OCI-LY1 (cell line): ENCODE results near the gene ZNF189.

Experiments used
- H2AFZ ChIP-seq: fragments of 200-600 bp; sonication (generic), shearing (Covaris generic); 2 replicates; pipeline ENCODE4 v1.6.0; 2014; ENCODE audit warnings: antibody characterized with exemption, mild to moderate bottlenecking, low read length
- H3F3A ChIP-seq: fragments of 200-600 bp; sonication (generic), shearing (Covaris generic); 2 replicates; pipeline ENCODE4 v1.6.0; 2014; ENCODE audit warnings: mild to moderate bottlenecking, antibody characterized with exemption, low read length, moderate library complexity; ENCODE audit not compliant: insufficient read depth
- H3K27ac ChIP-seq: fragments of 200-600 bp; sonication (generic); 2 replicates; pipeline ENCODE4 v1.5.1; 2014; ENCODE audit warnings: low read length, mixed run types, mild to moderate bottlenecking, low read depth; ENCODE audit not compliant: poor library complexity, severe bottlenecking
- H3K27me3 ChIP-seq: fragments of 200-600 bp; sonication (generic); 2 replicates; pipeline ENCODE4 v1.6.0; 2014; ENCODE audit warnings: antibody characterized with exemption, mild to moderate bottlenecking, low read length, moderate library complexity; ENCODE audit not compliant: insufficient read depth
- H3K36me3 ChIP-seq: fragments of 200-600 bp; sonication (generic); 2 replicates; pipeline ENCODE4 v1.6.1; 2014; ENCODE audit warnings: mild to moderate bottlenecking, antibody characterized with exemption, low read length, moderate library complexity, mixed read lengths; ENCODE audit not compliant: insufficient read depth
- H3K4me1 ChIP-seq: fragments of 200-600 bp; sonication (generic); 2 replicates; pipeline ENCODE4 v1.5.1; 2014; ENCODE audit warnings: mild to moderate bottlenecking, low read length, moderate library complexity; ENCODE audit not compliant: insufficient read depth, severe bottlenecking
- H3K4me2 ChIP-seq: fragments of 200-600 bp; sonication (generic), shearing (Covaris generic); 2 replicates; pipeline ENCODE4 v1.6.1; 2014; ENCODE audit warnings: low read length
- H3K4me3 ChIP-seq: fragments of 200-600 bp; sonication (generic); 2 replicates; pipeline ENCODE4 v1.5.1; 2014; ENCODE audit warnings: low read length, low read depth, mild to moderate bottlenecking, mixed read lengths; ENCODE audit not compliant: poor library complexity, severe bottlenecking
- H3K79me2 ChIP-seq: fragments of 200-600 bp; shearing (Covaris generic); 2 replicates; pipeline ENCODE4 v1.6.1; 2016; ENCODE audit warnings: mixed run types, low read length, mixed read lengths; ENCODE audit not compliant: insufficient read depth
- H3K9ac ChIP-seq: fragments of 200-600 bp; sonication (generic), shearing (Covaris generic); 2 replicates; pipeline ENCODE4 v1.6.1; 2014; ENCODE audit warnings: mild to moderate bottlenecking, low read length, mixed read lengths
- H3K9me2 ChIP-seq: fragments of 200-600 bp; sonication (generic), shearing (Covaris generic); 2 replicates; pipeline ENCODE4 v1.6.1; 2014; ENCODE audit warnings: low read depth, mild to moderate bottlenecking, low read length, mixed read lengths
- H3K9me3 ChIP-seq: fragments of 200-600 bp; shearing (Covaris generic); 2 replicates; pipeline ENCODE4 v1.6.1; 2014; ENCODE audit warnings: low read length, mixed read lengths
- H4K20me1 ChIP-seq: fragments of 200-600 bp; sonication (generic), shearing (Covaris generic); 2 replicates; pipeline ENCODE4 v1.6.0; 2016; ENCODE audit warnings: mild to moderate bottlenecking, low read length; ENCODE audit not compliant: insufficient read depth
- EZH2 ChIP-seq: fragments of 200-600 bp; sonication (generic), shearing (Covaris generic); IDR thresholded peaks from 2 replicates; pipeline ENCODE4 v1.8.0; 2017; ENCODE audit warnings: borderline replicate concordance, mixed run types, mild to moderate bottlenecking, antibody characterized with exemption, low read length, moderate library complexity, mixed read lengths
- TF ChIP-seq, protein P1 (sequence below): fragments of 200-600 bp; sonication (generic), shearing (Covaris generic); IDR thresholded peaks from 2 replicates; pipeline ENCODE4 v1.5.1; 2017; ENCODE audit warnings: mild to moderate bottlenecking, antibody characterized with exemption, low read length, moderate library complexity, mixed read lengths

Gene ZNF189

DNA sequence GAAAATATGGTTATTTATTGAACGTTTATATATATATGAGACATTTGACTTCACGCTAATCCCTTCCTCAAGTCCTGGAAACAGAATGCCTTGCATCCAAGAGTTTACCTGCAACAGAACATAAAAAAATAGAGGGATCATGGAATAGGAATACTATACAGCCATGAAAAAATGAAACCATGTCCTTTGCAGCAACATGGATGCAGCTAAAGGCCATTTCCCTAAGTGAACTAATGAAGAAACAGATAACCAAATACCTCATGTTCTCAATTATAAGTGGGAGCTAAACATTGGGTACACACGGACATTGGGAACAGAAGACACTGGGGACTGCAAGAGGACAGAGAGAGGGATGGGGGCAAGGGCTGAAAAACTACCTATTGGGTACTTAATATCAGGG, 26.8 kb upstream of the ZNF189 start:
- H3K9me3 ChIP-seq: no peaks in the 10 kb centered on the region
- no peaks in the 10 kb centered on the region for H3K79me2 ChIP-seq
- H3F3A ChIP-seq: no peaks in the 10 kb centered on the region
- H3K27me3 ChIP-seq: no peaks in the 10 kb centered on the region
- TF ChIP-seq EZH2: no peak
- TF ChIP-seq, protein P1, sequence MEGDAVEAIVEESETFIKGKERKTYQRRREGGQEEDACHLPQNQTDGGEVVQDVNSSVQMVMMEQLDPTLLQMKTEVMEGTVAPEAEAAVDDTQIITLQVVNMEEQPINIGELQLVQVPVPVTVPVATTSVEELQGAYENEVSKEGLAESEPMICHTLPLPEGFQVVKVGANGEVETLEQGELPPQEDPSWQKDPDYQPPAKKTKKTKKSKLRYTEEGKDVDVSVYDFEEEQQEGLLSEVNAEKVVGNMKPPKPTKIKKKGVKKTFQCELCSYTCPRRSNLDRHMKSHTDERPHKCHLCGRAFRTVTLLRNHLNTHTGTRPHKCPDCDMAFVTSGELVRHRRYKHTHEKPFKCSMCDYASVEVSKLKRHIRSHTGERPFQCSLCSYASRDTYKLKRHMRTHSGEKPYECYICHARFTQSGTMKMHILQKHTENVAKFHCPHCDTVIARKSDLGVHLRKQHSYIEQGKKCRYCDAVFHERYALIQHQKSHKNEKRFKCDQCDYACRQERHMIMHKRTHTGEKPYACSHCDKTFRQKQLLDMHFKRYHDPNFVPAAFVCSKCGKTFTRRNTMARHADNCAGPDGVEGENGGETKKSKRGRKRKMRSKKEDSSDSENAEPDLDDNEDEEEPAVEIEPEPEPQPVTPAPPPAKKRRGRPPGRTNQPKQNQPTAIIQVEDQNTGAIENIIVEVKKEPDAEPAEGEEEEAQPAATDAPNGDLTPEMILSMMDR: no peak
- H3K9me2 ChIP-seq: no peaks in the 10 kb centered on the region
- H3K4me2 ChIP-seq: no peak overlapping the region
- no peak overlapping the region for H2AFZ ChIP-seq
- H3K4me1 ChIP-seq: no peaks in the 10 kb centered on the region
- no peak overlapping the region for H3K27ac ChIP-seq
- no peaks in the 10 kb centered on the region for H3K36me3 ChIP-seq
- no peak overlapping the region for H3K4me3 ChIP-seq
- H4K20me1 ChIP-seq: no peaks in the 10 kb centered on the region
- H3K9ac ChIP-seq: no peak overlapping the region

DNA sequence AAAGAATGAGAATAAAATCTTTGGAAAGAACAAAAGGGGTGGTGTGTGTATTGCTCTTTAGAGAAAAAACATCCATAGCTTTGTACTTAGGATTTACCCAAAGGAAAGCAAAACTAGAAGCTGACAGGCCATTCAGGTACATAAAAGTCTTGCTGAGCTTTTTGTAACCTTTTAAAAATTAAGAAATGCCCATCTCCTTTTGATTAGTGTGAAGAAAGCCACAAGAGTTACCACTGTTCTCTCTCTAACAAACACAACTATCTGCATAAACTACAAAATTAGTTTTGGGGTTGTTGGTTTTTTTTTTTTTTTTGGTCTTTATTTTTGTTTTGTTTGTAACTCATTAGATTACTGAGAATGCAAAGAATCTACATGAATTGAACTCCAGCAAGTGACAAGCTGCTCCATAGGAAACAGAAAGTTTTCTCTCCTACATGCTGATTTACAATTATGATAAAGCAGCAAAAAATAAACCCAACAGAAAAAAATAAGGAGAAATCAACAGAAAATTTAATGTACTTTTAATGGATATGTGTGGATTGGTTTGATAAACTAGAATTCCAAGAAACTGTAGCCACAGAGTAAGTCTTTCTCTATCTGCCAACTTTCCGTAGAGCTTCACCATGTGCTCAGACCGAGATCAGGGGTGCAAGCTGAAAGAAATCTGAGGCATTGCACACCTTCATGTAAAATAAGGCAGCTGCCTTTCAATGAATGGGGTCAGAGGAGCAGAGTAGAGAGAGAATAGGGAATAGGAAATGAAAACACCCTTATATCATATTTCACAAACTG, 26.1 kb upstream of the ZNF189 start:
- Histone ChIP-seq H3K27ac (no peak overlapping the region), H4K20me1 (no peaks in the 10 kb centered on the region), H3K79me2 (no peaks in the 10 kb centered on the region), H3K9me2 (no peaks in the 10 kb centered on the region), H2AFZ (no peak overlapping the region), H3K4me2 (no peak overlapping the region), H3K4me3 (no peak overlapping the region), H3K27me3 (no peaks in the 10 kb centered on the region), H3K9ac (no peak overlapping the region), H3K36me3 (no peaks in the 10 kb centered on the region), H3K4me1 (no peaks in the 10 kb centered on the region), H3K9me3 (no peaks in the 10 kb centered on the region), H3F3A (no peaks in the 10 kb centered on the region)
- TF ChIP-seq, protein P1: no peak
- no peak for TF ChIP-seq EZH2

DNA sequence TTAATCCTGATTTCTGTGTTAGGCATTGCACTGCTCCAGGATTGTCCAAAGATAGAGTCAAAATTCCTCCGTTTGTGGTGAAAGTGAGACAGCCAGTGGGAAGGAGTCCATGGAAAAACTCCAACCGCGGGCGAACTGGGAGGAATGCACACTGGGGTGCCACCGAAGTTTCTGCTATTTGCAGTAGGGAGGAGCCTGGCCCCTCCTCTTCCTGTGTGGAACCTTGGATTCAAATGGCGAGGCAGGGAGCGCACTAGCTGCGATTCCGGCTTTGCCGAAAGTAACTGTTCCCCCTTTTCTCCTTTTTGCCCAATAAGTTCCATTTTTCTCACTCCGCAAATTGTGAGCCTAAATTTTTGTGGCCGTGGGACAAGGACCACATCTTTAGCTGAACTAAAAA, 23.1 kb upstream of the ZNF189 start:
- TF ChIP-seq, protein P1: no peak
- TF ChIP-seq EZH2: no peak
- no peak overlapping the region for H2AFZ ChIP-seq
- no peaks in the 10 kb centered on the region for H3K36me3 ChIP-seq
- H3K9me3 ChIP-seq: no peaks in the 10 kb centered on the region
- H3K9ac ChIP-seq: no peak overlapping the region
- H4K20me1 ChIP-seq: no peaks in the 10 kb centered on the region
- H3K27ac ChIP-seq: no peak overlapping the region
- no peak overlapping the region for H3K4me2 ChIP-seq
- H3K4me3 ChIP-seq: no peak overlapping the region
- no peaks in the 10 kb centered on the region for H3K4me1 ChIP-seq
- H3K79me2 ChIP-seq: no peaks in the 10 kb centered on the region
- no peaks in the 10 kb centered on the region for H3F3A ChIP-seq
- H3K9me2 ChIP-seq: no peaks in the 10 kb centered on the region
- no peaks in the 10 kb centered on the region for H3K27me3 ChIP-seq
